HG03280 (cell line): ENCODE data around the gene GPHN.

ENCODE experiments used
- ATAC-seq: cut with Tn5 transposase; IDR thresholded peaks from one replicate; pipeline ENCODE4 v1.9.1; 2021; ENCODE audit warnings: mild to moderate bottlenecking, moderate library complexity; ENCODE audit not compliant: unreplicated experiment

GPHN gene

DNA sequence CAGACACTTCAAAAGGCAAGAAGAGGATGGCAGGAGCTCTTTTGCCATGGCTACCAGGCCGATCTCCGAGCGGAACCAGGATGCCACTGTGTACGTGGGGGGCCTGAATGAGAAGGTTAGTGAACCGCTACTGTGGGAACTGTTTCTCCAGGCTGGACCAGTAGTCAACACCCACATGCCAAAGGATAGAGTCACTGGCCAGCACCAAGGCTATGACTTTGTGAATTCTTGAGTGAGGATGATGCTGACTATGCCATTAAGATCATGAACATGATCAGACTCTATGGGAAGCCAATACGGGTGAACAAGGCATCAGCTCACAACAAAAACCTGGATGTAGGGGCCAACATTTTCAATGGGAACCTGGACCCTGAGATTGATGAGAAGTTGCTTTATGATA lies 691.1 kb downstream of the GPHN start:
- ATAC-seq, result no peak

DNA sequence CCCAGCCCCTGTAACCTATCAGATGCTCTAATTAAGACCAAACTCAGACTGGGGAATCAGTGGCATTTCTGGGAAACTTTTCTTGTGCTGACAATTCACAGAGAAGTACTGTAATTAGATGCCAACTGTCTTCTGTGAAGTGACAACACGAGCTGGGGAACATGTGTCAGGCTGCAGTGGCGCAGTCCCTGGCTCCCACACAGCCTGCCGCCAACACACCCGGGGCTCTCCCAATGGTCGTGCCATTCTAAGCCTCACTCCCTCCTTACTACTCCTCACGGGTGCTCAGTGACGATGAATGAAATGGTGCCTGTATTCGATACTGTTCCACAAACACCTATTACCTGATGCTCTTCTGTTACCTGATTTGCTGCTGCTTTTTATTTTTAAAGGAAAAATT lies 699.9 kb downstream of the GPHN start:
- ATAC-seq, result no peak

DNA sequence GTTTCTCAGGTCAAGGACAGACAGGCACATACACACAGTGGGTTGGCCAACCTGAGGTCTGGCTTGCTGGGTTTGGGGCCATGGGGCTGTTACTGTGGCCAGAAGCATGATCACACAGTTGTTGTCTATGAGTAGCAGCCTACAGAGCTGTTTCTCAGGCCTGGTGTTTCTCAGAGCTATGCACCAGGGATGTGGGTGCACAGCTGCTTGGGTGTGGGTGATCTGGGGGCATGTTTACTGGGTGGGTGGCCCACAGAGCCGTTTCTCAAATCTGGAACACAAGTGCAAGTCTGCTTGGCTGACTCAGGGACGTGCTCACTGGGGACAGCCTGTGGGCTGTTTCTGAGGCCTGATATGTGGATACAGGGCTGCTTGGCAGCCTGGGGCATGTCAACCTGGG lies 710.2 kb downstream of the GPHN start:
- no peak for ATAC-seq

DNA sequence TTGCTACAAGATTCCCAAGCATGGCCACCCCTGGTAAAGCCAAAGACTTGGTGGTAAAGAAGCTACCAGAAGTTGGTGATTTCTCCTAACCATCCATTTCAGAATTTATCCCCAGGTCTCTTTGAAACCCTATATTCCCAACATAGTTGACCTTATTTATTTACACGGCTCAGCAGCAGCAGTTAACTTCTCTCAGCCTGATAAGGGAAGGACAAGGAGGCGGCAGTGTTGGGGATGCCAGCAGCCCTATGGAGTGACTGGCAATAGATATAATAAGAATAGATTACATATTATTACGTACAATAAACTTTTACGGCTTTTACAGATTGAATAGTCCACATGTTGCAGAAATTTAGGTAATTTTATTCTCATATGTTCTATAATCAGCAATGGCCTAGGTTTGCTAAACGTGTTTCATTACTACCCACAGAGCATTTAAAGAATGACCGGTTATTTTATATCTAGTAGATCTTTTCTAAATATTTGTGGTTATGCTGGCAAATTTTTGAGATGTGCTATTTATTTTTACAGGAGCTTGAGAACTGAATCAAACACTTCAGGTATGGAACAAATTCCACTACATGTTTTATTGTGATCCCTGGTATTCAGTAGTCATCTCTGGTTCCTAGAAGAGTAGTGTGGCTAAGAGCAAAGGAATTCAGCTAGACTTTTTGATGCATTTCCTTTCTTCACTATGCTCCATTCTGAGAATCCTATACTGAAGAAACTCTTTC lies 713.5 kb downstream of the GPHN start:
- ATAC-seq, result no peak

- no peak for ATAC-seq
Measured at GRCh38 chr14:67221982-67222328, 714.0 kb downstream of the GPHN start.

DNA sequence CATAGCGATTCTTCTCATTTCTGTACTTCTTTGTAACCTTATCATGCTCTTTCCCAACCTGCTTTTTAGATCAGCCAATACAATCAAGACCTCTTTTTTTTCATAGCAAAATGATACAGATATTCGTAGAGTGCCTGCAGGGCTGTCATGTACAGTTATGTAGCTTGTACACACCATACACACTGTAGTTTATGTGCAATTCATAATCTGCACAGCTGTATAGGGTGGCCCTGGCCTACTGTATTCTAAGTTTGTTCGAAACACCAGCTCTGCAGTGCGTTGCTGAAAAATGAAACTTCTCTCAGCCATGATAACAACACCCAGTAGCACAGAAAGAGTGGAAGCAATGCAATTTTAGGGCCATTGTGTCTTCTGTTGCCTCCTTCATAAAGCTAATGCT lies 717.6 kb downstream of the GPHN start:
- ATAC-seq, result no peak

GRCh38 chr14:67228325-67228984 lies 720.5 kb downstream of the GPHN start:
- ATAC-seq, result no peak
